WTC11 (cell line): ENCODE data around the gene ATXN7L3. TPM values are rescaled to one million over a fixed set of nuclear protein-coding genes. Genes with fewer than 3 reads are reported as not detected.

Source experiments
- ATAC-seq: fragments of 200-7000 bp; cut with Tn5 transposase; 2 replicates; pipeline ENCODE4 v1.10.0; 2021; ENCODE audit warnings: mild to moderate bottlenecking, moderate library complexity
- CTCF ChIA-PET: fragments of 300-600 bp; sonication (Branson Sonifier 250); formaldehyde crosslinking; loops from one replicate; lab custom pipeline; 2021; ENCODE audit warnings: antibody characterized with exemption; lab: Charles Lee
- POLR2A ChIA-PET: fragments of 350-600 bp; sonication (Branson Sonifier 250); formaldehyde crosslinking; loops from one replicate; lab custom pipeline; 2021; ENCODE audit warnings: antibody characterized with exemption; lab: Charles Lee
- DNase-seq: peaks from one replicate; pipeline ENCODE4 v3.0.0; 2021; ENCODE audit warnings: low spot score
- H3K27ac Mint-ChIP-seq: 2 replicates; pipeline ENCODE4 v1.8.0; 2021; ENCODE audit warnings: mixed read lengths
- H3K27me3 Mint-ChIP-seq: 2 replicates; pipeline ENCODE4 v1.8.0; 2021; ENCODE audit warnings: low read depth, mild to moderate bottlenecking, moderate library complexity, mixed read lengths
- H3K36me3 Mint-ChIP-seq: 2 replicates; pipeline ENCODE4 v1.8.0; 2021; ENCODE audit warnings: mixed read lengths
- H3K4me1 Mint-ChIP-seq: 2 replicates; pipeline ENCODE4 v1.8.0; 2022; ENCODE audit warnings: mixed read lengths
- H3K4me3 Mint-ChIP-seq: 2 replicates; pipeline ENCODE4 v1.8.0; 2021; ENCODE audit warnings: mild to moderate bottlenecking, moderate library complexity, mixed read lengths
- H3K9me3 Mint-ChIP-seq: 2 replicates; pipeline ENCODE4 v1.8.0; 2021; ENCODE audit warnings: mixed read lengths
- ESRRA ChIP-seq: sonication (generic); formaldehyde crosslinking; IDR thresholded peaks from 2 replicates; pipeline ENCODE4 v1.8.1; 2022; ENCODE audit warnings: mild to moderate bottlenecking, missing genetic modification reagents, borderline replicate concordance
- FOXK1 ChIP-seq: sonication (generic); formaldehyde crosslinking; IDR thresholded peaks from 2 replicates; pipeline ENCODE4 v1.8.0; 2022; ENCODE audit warnings: mild to moderate bottlenecking, moderate library complexity, missing genetic modification reagents
- MYBL2 ChIP-seq: sonication (generic); formaldehyde crosslinking; IDR thresholded peaks from 2 replicates; pipeline ENCODE4 v1.8.1; 2023; ENCODE audit warnings: mild to moderate bottlenecking, moderate library complexity, missing genetic modification reagents
- NFYB ChIP-seq: sonication (generic); formaldehyde crosslinking; conservative IDR thresholded peaks from 2 replicates; pipeline ENCODE4 v1.8.0; 2022; ENCODE audit warnings: low read depth, missing genetic modification reagents
- SMAD3 ChIP-seq: sonication (generic); formaldehyde crosslinking; IDR thresholded peaks from 2 replicates; pipeline ENCODE4 v1.8.0; 2022; ENCODE audit warnings: missing genetic modification reagents, mild to moderate bottlenecking, borderline replicate concordance
- SP1 ChIP-seq: sonication (generic); formaldehyde crosslinking; conservative IDR thresholded peaks from 2 replicates; pipeline ENCODE4 v1.8.1; 2022; ENCODE audit warnings: missing genetic modification reagents
- ZNF138 ChIP-seq: sonication (generic); formaldehyde crosslinking; conservative IDR thresholded peaks from 2 replicates; pipeline ENCODE4 v1.8.1; 2022; ENCODE audit warnings: mild to moderate bottlenecking, moderate library complexity, missing genetic modification reagents
- total RNA-seq: library from RNA; stranded (reverse); gene quantifications from 3 replicates; pipeline ENCODE4 v1.2.3, GENCODE V29; 2021
- TF ChIP-seq, protein P1 (sequence below): sonication (generic); formaldehyde crosslinking; IDR thresholded peaks from 2 replicates; pipeline ENCODE4 v1.8.1; 2022; ENCODE audit warnings: low read depth, mild to moderate bottlenecking, moderate library complexity, missing genetic modification reagents, borderline replicate concordance
- TF ChIP-seq, protein P2 (sequence below): sonication (generic); formaldehyde crosslinking; conservative IDR thresholded peaks from 2 replicates; pipeline ENCODE4 v1.8.1; 2023; ENCODE audit warnings: mild to moderate bottlenecking, low read depth, missing genetic modification reagents, moderate library complexity
- TF ChIP-seq, protein P3 (sequence below): sonication (generic); formaldehyde crosslinking; IDR thresholded peaks from 2 replicates; pipeline ENCODE4 v1.8.1; 2022; ENCODE audit warnings: low read depth, missing genetic modification reagents, borderline replicate concordance
- TF ChIP-seq, protein P4 (sequence below): fragments of 250-450 bp; sonication (Bioruptor Pico); IDR thresholded peaks from 2 replicates; pipeline ENCODE4 v2.1.2; 2022; ENCODE audit warnings: mild to moderate bottlenecking, moderate library complexity
- TF ChIP-seq, protein P5 (sequence below): sonication (generic); formaldehyde crosslinking; IDR thresholded peaks from 2 replicates; pipeline ENCODE4 v1.8.1; 2023; ENCODE audit warnings: mild to moderate bottlenecking, moderate library complexity, missing genetic modification reagents
- TF ChIP-seq, protein P6 (sequence below): sonication (generic); formaldehyde crosslinking; IDR thresholded peaks from 2 replicates; pipeline ENCODE4 v1.8.0; 2023; ENCODE audit warnings: missing genetic modification reagents
- TF ChIP-seq, protein P7 (sequence below): sonication (generic); formaldehyde crosslinking; IDR thresholded peaks from 2 replicates; pipeline ENCODE4 v1.8.0; 2022; ENCODE audit warnings: missing genetic modification reagents
- TF ChIP-seq, protein P8 (sequence below): fragments of 250-450 bp; sonication (Bioruptor Pico); IDR thresholded peaks from 2 replicates; pipeline ENCODE4 v1.8.0; 2021; ENCODE audit warnings: mild to moderate bottlenecking

Gene ATXN7L3
- total RNA-seq, 1 experiment from 2014 or later, result 114 TPM

DNA sequence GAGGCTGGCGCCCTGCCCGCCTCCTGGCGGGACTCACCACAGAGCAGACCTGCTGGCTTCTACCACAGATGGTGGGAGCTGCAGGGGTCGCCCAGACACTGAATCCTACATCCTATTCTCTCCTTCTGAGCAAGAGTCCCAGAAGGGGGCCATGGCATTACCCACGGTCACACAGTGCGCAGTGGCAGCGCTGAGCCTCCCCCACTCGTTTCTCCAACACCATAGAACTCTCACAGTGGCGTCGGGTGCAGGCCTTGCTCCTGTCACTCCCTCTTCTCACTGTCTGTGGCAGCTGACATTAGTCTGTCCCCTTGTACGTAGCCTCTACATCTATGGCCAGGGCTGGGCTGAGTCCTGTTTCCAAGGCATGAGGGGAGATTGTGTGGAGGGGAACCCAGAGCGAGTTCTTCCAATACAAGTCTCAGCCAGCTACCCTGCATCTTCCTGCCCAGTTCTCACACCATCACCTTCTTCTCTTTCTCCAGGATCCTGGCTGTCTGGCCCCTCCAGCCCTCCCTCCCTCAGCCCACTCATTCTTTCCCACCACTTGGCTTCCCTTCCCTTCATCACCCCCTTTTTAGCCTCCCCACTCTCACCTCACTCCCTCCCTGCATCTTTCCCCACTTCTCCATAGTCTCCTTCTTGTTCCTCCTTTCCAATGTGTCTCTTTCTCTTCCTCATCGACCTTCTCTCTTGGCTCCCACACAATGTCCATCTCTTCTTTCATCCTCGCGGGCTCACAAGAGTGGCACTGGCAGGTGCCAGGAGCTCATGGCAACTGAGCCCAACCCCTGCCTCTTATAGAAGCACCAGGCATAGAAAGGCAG lies 13.9 kb upstream of the ATXN7L3 start:
- TF ChIP-seq, protein P1, sequence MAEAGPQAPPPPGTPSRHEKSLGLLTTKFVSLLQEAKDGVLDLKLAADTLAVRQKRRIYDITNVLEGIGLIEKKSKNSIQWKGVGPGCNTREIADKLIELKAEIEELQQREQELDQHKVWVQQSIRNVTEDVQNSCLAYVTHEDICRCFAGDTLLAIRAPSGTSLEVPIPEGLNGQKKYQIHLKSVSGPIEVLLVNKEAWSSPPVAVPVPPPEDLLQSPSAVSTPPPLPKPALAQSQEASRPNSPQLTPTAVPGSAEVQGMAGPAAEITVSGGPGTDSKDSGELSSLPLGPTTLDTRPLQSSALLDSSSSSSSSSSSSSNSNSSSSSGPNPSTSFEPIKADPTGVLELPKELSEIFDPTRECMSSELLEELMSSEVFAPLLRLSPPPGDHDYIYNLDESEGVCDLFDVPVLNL (CRISPR knock-in tag), result no peak
- TF ChIP-seq NFYB (CRISPR knock-in tag), result no peak
- TF ChIP-seq, protein P2, sequence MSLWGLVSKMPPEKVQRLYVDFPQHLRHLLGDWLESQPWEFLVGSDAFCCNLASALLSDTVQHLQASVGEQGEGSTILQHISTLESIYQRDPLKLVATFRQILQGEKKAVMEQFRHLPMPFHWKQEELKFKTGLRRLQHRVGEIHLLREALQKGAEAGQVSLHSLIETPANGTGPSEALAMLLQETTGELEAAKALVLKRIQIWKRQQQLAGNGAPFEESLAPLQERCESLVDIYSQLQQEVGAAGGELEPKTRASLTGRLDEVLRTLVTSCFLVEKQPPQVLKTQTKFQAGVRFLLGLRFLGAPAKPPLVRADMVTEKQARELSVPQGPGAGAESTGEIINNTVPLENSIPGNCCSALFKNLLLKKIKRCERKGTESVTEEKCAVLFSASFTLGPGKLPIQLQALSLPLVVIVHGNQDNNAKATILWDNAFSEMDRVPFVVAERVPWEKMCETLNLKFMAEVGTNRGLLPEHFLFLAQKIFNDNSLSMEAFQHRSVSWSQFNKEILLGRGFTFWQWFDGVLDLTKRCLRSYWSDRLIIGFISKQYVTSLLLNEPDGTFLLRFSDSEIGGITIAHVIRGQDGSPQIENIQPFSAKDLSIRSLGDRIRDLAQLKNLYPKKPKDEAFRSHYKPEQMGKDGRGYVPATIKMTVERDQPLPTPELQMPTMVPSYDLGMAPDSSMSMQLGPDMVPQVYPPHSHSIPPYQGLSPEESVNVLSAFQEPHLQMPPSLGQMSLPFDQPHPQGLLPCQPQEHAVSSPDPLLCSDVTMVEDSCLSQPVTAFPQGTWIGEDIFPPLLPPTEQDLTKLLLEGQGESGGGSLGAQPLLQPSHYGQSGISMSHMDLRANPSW (CRISPR knock-in tag), result no peak
- TF ChIP-seq, protein P3, sequence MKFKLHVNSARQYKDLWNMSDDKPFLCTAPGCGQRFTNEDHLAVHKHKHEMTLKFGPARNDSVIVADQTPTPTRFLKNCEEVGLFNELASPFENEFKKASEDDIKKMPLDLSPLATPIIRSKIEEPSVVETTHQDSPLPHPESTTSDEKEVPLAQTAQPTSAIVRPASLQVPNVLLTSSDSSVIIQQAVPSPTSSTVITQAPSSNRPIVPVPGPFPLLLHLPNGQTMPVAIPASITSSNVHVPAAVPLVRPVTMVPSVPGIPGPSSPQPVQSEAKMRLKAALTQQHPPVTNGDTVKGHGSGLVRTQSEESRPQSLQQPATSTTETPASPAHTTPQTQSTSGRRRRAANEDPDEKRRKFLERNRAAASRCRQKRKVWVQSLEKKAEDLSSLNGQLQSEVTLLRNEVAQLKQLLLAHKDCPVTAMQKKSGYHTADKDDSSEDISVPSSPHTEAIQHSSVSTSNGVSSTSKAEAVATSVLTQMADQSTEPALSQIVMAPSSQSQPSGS (CRISPR knock-in tag), result no peak
- TF ChIP-seq, all 79 proteins: peak for 0
- CTCF ChIA-PET, result interaction anchor here (0.6 to 2.1 kb wide), 5 partner anchors 8 to 132 kb away, joined by 3 to 12 read pairs (median 3); partner anchors contain the start of gene GRN
- POLR2A ChIA-PET, result interaction anchor here (0.7 to 1.0 kb wide), 3 partner anchors 9 to 113 kb away, joined by 3 to 4 read pairs (median 3); no protein-coding TSS in a partner anchor
- no peak for ATAC-seq
- DNase-seq, result no peak
- no peaks in the 10 kb centered on the region for H3K9me3 Mint-ChIP-seq
- H3K36me3 Mint-ChIP-seq, result peaks cover 56% of the 10 kb centered on the region
- peak overlapping the region; percentile 74; the same call in 1 of the 2 replicates for H3K27ac Mint-ChIP-seq
- no peak overlapping the region for H3K4me3 Mint-ChIP-seq
- no peaks in the 10 kb centered on the region for H3K27me3 Mint-ChIP-seq
- peaks cover 21% of the 10 kb centered on the region for H3K4me1 Mint-ChIP-seq

DNA sequence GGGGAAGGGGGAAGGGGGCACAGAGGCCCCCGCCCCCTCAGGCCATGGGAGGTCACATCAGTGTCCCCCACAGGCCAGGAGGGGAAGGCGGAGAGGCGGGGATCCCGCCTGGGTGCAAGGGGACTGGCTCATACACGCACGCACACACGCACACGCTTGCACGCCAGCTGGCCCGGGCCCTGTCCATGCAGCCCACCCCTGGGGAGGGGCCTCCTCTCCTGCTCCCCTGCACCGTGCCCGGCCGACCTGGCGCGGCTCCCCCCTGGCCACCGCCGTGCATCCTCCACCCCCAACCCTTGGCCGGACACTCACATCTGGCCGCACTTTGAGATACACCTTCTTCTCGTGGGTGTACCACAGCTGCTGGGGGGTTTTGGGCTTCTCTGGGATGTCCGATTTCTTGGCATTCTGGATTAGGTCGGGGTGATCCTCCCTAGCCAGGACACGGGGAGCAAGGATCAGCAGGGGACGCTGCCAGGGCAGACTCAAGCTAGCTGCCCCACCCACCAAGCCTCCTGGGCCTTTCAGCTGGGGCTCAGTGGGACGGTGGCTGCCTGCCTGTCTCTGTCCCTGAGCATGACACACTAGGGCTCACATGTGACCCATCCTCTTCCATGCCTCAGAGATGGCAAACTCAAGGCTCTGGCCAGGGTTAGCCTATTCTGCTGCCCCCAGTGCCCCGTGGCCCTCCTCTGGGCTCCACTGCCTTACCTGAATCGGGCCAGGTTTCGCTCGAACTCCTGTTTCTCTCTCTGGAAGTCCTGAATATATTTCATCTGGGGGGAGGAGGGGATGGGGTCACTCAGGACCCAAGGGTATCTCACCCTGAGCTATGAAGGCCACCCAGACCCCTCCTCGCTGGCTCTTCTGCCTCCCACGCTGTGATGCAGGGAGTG lies 13.1 kb upstream of the ATXN7L3 start:
- ChIA-PET CTCF (interaction anchor here (1.0 to 3.9 kb wide), 4 partner anchors 9 to 133 kb away, joined by 3 to 37 read pairs (median 8); partner anchors contain the start of gene GRN), POLR2A (interaction anchor here (1.0 kb wide), 1 partner anchor 114 kb away, joined by 3 read pairs; no protein-coding TSS in a partner anchor)
- no peak for DNase-seq
- H3K9me3 Mint-ChIP-seq, result no peaks in the 10 kb centered on the region
- peaks cover 19% of the 10 kb centered on the region for H3K4me1 Mint-ChIP-seq
- H3K27ac Mint-ChIP-seq, result peak overlapping the region; percentile 74
- H3K27me3 Mint-ChIP-seq, result no peaks in the 10 kb centered on the region
- no peak overlapping the region for H3K4me3 Mint-ChIP-seq
- H3K36me3 Mint-ChIP-seq, result peaks cover 63% of the 10 kb centered on the region
- ATAC-seq, result no peak
- TF ChIP-seq, protein P4, sequence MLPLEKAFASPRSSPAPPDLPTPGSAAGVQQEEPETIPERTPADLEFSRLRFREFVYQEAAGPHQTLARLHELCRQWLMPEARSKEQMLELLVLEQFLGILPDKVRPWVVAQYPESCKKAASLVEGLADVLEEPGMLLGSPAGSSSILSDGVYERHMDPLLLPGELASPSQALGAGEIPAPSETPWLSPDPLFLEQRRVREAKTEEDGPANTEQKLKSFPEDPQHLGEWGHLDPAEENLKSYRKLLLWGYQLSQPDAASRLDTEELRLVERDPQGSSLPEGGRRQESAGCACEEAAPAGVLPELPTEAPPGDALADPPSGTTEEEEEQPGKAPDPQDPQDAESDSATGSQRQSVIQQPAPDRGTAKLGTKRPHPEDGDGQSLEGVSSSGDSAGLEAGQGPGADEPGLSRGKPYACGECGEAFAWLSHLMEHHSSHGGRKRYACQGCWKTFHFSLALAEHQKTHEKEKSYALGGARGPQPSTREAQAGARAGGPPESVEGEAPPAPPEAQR, result no peak
- TF ChIP-seq, protein P5, sequence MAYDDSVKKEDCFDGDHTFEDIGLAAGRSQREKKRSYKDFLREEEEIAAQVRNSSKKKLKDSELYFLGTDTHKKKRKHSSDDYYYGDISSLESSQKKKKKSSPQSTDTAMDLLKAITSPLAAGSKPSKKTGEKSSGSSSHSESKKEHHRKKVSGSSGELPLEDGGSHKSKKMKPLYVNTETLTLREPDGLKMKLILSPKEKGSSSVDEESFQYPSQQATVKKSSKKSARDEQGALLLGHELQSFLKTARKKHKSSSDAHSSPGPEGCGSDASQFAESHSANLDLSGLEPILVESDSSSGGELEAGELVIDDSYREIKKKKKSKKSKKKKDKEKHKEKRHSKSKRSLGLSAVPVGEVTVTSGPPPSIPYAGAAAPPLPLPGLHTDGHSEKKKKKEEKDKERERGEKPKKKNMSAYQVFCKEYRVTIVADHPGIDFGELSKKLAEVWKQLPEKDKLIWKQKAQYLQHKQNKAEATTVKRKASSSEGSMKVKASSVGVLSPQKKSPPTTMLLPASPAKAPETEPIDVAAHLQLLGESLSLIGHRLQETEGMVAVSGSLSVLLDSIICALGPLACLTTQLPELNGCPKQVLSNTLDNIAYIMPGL (CRISPR knock-in tag), result no peak
- TF ChIP-seq SP1 (CRISPR knock-in tag) (no peak), MYBL2 (CRISPR knock-in tag) (no peak), ZNF138 (CRISPR knock-in tag) (no peak), ESRRA (CRISPR knock-in tag) (no peak), FOXK1 (CRISPR knock-in tag) (no peak), SMAD3 (CRISPR knock-in tag) (no peak)
- TF ChIP-seq, protein P6, sequence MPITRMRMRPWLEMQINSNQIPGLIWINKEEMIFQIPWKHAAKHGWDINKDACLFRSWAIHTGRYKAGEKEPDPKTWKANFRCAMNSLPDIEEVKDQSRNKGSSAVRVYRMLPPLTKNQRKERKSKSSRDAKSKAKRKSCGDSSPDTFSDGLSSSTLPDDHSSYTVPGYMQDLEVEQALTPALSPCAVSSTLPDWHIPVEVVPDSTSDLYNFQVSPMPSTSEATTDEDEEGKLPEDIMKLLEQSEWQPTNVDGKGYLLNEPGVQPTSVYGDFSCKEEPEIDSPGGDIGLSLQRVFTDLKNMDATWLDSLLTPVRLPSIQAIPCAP, result no peak
- TF ChIP-seq, protein P7, sequence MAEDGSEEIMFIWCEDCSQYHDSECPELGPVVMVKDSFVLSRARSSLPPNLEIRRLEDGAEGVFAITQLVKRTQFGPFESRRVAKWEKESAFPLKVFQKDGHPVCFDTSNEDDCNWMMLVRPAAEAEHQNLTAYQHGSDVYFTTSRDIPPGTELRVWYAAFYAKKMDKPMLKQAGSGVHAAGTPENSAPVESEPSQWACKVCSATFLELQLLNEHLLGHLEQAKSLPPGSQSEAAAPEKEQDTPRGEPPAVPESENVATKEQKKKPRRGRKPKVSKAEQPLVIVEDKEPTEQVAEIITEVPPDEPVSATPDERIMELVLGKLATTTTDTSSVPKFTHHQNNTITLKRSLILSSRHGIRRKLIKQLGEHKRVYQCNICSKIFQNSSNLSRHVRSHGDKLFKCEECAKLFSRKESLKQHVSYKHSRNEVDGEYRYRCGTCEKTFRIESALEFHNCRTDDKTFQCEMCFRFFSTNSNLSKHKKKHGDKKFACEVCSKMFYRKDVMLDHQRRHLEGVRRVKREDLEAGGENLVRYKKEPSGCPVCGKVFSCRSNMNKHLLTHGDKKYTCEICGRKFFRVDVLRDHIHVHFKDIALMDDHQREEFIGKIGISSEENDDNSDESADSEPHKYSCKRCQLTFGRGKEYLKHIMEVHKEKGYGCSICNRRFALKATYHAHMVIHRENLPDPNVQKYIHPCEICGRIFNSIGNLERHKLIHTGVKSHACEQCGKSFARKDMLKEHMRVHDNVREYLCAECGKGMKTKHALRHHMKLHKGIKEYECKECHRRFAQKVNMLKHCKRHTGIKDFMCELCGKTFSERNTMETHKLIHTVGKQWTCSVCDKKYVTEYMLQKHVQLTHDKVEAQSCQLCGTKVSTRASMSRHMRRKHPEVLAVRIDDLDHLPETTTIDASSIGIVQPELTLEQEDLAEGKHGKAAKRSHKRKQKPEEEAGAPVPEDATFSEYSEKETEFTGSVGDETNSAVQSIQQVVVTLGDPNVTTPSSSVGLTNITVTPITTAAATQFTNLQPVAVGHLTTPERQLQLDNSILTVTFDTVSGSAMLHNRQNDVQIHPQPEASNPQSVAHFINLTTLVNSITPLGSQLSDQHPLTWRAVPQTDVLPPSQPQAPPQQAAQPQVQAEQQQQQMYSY (CRISPR knock-in tag), result no peak
- TF ChIP-seq, protein P8, sequence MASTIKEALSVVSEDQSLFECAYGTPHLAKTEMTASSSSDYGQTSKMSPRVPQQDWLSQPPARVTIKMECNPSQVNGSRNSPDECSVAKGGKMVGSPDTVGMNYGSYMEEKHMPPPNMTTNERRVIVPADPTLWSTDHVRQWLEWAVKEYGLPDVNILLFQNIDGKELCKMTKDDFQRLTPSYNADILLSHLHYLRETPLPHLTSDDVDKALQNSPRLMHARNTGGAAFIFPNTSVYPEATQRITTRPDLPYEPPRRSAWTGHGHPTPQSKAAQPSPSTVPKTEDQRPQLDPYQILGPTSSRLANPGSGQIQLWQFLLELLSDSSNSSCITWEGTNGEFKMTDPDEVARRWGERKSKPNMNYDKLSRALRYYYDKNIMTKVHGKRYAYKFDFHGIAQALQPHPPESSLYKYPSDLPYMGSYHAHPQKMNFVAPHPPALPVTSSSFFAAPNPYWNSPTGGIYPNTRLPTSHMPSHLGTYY (CRISPR knock-in tag), result no peak
